ENCODE results near the gene MTCL1. TPM values are rescaled to one million over a fixed set of nuclear protein-coding genes. Genes with fewer than 3 reads are reported as not detected.

Gene MTCL1
- total and polyA plus RNA-seq, 2 of the 8 experiments (the other 6 are each of a cell fraction or from before 2014, with no cell fraction given): 16.6 to 60.8 TPM

GRCh38 chr18:8688216-8688800 lies 17.0 kb upstream of the MTCL1 start (continued):
- no peak for TF ChIP-seq TEAD4 (IDR thresholded peaks at IDR 0.05; ENCODE audit: low read depth, low read length)
- no peak for TF ChIP-seq TCF12 (IDR thresholded peaks at IDR 0.05; ENCODE audit: low read depth, low read length)
- TF ChIP-seq ZNF274 (IDR thresholded peaks at IDR 0.05; ENCODE audit: borderline replicate concordance, extremely low read depth, low read length): no peak
- no peak for TF ChIP-seq SUZ12 (IDR thresholded peaks at IDR 0.05; ENCODE audit: low read length)
